Spleen (tissue), 13 donors: ENCODE measurements around the gene ZNF207. TPM values are rescaled to one million over a fixed set of nuclear protein-coding genes. Genes with fewer than 3 reads are reported as not detected.
A peak's percentile ranks its signal among the peaks of the same experiment; 100 is the strongest.

Experiments used
- DNase-seq: peaks from one replicate; pipeline ENCODE4 v3.0.0-alpha.2; 2020
- H3K27ac ChIP-seq, 8 donors: fragments of 200-600 bp; sonication (generic) in 7 of 8; 1 replicate in 4 of 8; 2 replicates in 4 of 8; pipeline versions ENCODE4 v1.5.0 to v1.8.0; 2016 to 2021; ENCODE audit warnings: inconsistent platforms in 4 of 8, mild to moderate bottlenecking in 4 of 8, moderate library complexity in 1 of 8
- H3K27me3 ChIP-seq, 7 donors: fragments of 200-600 bp; sonication (generic) in 6 of 7; replicated peaks in 1 of 7; 1 replicate in 4 of 7; 2 replicates in 3 of 7; pipeline versions ENCODE4 v1.5.0 to v1.8.0; 2016 to 2021; ENCODE audit warnings: inconsistent platforms in 3 of 7, mild to moderate bottlenecking in 1 of 7
- H3K36me3 ChIP-seq, 6 donors: fragments of 200-600 bp; sonication (generic) in 5 of 6; 1 replicate in 4 of 6; 2 replicates in 2 of 6; pipeline versions ENCODE4 v1.5.0 to v1.8.0; 2016 to 2021; ENCODE audit warnings: inconsistent platforms in 2 of 6
- H3K4me1 ChIP-seq, 6 donors: fragments of 200-600 bp; sonication (generic) in 5 of 6; 1 replicate in 3 of 6; 2 replicates in 3 of 6; pipeline versions ENCODE4 v1.5.0 to v1.8.0; 2016 to 2021; ENCODE audit warnings: inconsistent platforms in 3 of 6
- H3K4me3 ChIP-seq, 8 donors: fragments of 200-600 bp; sonication (generic) in 7 of 8; 1 replicate in 4 of 8; 2 replicates in 4 of 8; pipeline versions ENCODE4 v1.5.0 to v1.8.0; 2016 to 2021; ENCODE audit warnings: inconsistent platforms in 4 of 8, mild to moderate bottlenecking in 4 of 8, moderate library complexity in 2 of 8
- H3K9me3 ChIP-seq, 8 donors: fragments of 200-600 bp; sonication (generic) in 7 of 8; 1 replicate in 4 of 8; 2 replicates in 4 of 8; pipeline versions ENCODE4 v1.5.0 to v1.8.0; 2016 to 2021; ENCODE audit warnings: inconsistent platforms in 4 of 8
- POLR2A ChIP-seq, 3 donors: fragments of 450-650 bp; IDR thresholded peaks; one replicate each; pipeline ENCODE4 v1.5.1; 2017; ENCODE audit warnings: antibody characterized with exemption in 3 of 3, mild to moderate bottlenecking in 1 of 3
- POLR2AphosphoS5 ChIP-seq, 3 donors: sonication (generic); formaldehyde crosslinking; IDR thresholded peaks; one replicate each; pipeline ENCODE4 v1.5.1; 2017; ENCODE audit warnings: antibody characterized with exemption in 3 of 3
- WGBS, 5 donors: extraction: QIAGEN DNeasy Blood & Tissue Kit in 3 of 5; methylation state at CpG; one replicate each; pipeline versions ENCODE4 v1.1.5 to v1.1.7; 2013 to 2018; 5-methylcytosine and 5-hydroxymethylcytosine counted together
- intact Hi-C: fragments of 100-400 bp; cut with DNase I; formaldehyde crosslinking; loops from one replicate; pipeline ENCODE4 v1.15.0; 2023; ENCODE audit warnings: low total_unique reads
- long read RNA-seq, 2 donors: transcript quantifications; one replicate each; lab custom pipeline, GENCODE V29; 2026
- polyA plus RNA-seq, 3 donors: library from polyadenylated mRNA; stranded (reverse); fragments of 200-250 nt; gene quantifications; one replicate each; pipeline ENCODE4 v1.2.1, GENCODE V29; 2013
- total RNA-seq, 7 donors: library from RNA; depleted of rRNA in 3 of 7; stranded (reverse); fragments of >200 nt in 3 of 7; fragmentation: NEBNext Ultra II Directional in 4 of 7; extraction: Animal tissue kit (Norgen Biotek cat#: 25700) in 4 of 7; gene quantifications; one replicate each; pipeline versions ENCODE4 v1.1.0 to v1.2.1, GENCODE V29; 2016 to 2021
- TF ChIP-seq, protein P1 (sequence below), 11 experiments: fragments of 200-600 bp in 7 of 11; fragments of 450-650 bp in 4 of 11; sonication (generic) in 4 of 11; IDR thresholded peaks in 8 of 11; conservative IDR thresholded peaks in 3 of 11; 1 replicate in 7 of 11; 2 replicates in 4 of 11; pipeline versions ENCODE4 v1.4.0 to v1.8.0; 2016 to 2021; ENCODE audit warnings: antibody characterized with exemption in 11 of 11, inconsistent platforms in 4 of 11, mild to moderate bottlenecking in 1 of 11
- donor health status: healthy with polysubstance abuse.
- donor health status: DM: no; HTN: no; CAD: no; lungs with moderate emphysema.
- donor health status: DM: no; HTN: no; CAD: no.
- donor health status: Bipolar disorder and iron deficiency.
- donor health status: healthy.
- donor health status: DM: no; HTN: no; CAD: no.
- donor health status: DM: yes; HTN: yes; CAD: no.

The ZNF207 gene
- total RNA-seq (100 to 1,000 TPM; 187 to 300 (median 215) TPM), polyA plus RNA-seq (10 to 100 TPM; 38.9 to 58.0 (median 48.8) TPM)
- long read RNA-seq, donor 1, full-length matches to known transcripts = 51 of 73 reads
- long read RNA-seq, donor 1, partial matches to known transcripts = 22 of 73 reads
- long read RNA-seq, donor 1, other reads (novel, unspliced or antisense) = 0 of 73 reads
- long read RNA-seq, donor 2, full-length matches to known transcripts = 23 of 31 reads
- long read RNA-seq, donor 2, partial matches to known transcripts = 8 of 31 reads
- long read RNA-seq, donor 2, other reads (novel, unspliced or antisense) = 0 of 31 reads

DNA sequence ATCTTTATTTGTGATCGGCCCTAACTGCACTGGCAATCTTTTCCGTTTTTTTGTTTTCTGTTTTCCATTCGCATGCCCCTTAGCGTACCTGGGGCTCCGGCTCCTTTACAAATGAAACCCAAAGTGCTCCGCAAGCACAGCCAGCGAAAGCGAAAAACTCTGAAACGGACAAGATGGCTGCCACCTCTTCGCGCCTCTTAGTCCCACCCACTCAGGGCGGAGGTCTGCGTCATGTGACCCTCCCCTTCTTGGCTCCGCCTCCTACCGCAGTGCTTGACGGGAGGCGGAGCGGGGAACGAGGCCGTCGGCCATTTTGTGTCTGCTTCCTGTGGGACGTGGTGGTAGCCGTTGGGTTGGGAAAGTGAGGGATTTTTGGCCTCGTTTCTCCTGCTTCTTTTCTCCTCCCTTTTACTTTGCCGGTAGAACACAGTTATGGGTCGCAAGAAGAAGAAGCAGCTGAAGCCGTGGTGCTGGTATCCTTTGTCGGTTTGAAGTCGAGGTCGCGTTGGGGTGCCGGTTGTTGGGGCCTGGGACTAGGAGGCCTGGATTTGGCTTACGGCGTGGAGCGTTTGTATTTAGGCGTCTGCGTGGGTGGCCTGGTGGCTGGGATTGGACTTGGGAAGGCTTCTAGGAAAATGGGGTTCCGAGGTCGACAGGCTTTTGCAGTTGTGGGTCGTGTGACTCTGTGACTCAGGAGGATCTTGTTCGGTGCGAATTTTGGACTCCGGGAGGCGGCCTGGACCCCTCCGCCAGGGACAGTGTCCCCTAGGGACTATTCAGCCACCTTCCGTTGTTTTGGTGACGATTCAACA lies at the start of gene ZNF207:
Gene ZNF207, plus strand, starts transcription at position 304 of the 812 bp plus-strand sequence. Its CDS starts 129 bp downstream, at position 433.
- Histone ChIP-seq H3K4me1 (peaks cover 37 to 57% (median 49%) of the 10 kb centered on the region in 6 donors), H3K36me3 (peaks cover 0 to 35% (median 24%) of the 10 kb centered on the region in 6 donors), H3K27ac (peak within 1 kb of the TSS; percentile 78 to 99 (median 96)), H3K9me3 (no peaks in the 10 kb centered on the region), H3K27me3 (no peaks in the 10 kb centered on the region), H3K4me3 (peak within 1 kb of the TSS; percentile 62 to 99 (median 92))
- intact Hi-C loops = no loop called here
- WGBS, 5 donors = 0 to 1% (median 0%) methylated on average over 39 to 47 of the region's 47 CpGs
- TF ChIP-seq POLR2A (IDR thresholded peaks at IDR 0.05) (peak; percentile 8 to 57 (median 42)), POLR2AphosphoS5 (IDR thresholded peaks at IDR 0.05) (peak; percentile 95 to 97 (median 96))
- TF ChIP-seq, protein P1, sequence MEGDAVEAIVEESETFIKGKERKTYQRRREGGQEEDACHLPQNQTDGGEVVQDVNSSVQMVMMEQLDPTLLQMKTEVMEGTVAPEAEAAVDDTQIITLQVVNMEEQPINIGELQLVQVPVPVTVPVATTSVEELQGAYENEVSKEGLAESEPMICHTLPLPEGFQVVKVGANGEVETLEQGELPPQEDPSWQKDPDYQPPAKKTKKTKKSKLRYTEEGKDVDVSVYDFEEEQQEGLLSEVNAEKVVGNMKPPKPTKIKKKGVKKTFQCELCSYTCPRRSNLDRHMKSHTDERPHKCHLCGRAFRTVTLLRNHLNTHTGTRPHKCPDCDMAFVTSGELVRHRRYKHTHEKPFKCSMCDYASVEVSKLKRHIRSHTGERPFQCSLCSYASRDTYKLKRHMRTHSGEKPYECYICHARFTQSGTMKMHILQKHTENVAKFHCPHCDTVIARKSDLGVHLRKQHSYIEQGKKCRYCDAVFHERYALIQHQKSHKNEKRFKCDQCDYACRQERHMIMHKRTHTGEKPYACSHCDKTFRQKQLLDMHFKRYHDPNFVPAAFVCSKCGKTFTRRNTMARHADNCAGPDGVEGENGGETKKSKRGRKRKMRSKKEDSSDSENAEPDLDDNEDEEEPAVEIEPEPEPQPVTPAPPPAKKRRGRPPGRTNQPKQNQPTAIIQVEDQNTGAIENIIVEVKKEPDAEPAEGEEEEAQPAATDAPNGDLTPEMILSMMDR (IDR thresholded peaks at IDR 0.05 in 8 of 11, conservative IDR thresholded peaks at IDR 0.05 in 3 of 11) = peak in 3 of 11 experiments; percentile 4 to 28 (median 17)
- DNase-seq = peak; percentile 97

DNA sequence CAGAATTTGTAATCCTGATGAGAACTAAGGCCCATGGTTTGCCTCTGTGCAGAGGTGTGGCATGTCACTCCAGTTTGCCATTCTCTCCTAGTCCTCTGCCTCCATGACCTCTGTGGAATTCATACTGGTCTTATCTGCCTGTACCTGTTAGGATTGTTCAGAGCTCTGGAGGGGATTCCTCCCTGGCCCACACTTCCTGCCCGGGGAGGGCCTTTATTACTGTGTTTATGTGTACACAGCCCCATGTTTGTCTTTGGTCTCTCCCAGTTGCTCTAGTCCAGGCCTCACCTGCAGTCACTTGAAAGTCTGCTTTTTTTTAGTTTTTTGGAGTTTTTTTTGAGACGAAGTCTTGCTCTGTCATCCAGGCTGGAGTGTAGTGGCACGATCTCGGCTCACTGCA lies 47.9 kb upstream of the ZNF207 start:
- Histone ChIP-seq H3K4me1 (no peaks in the 10 kb centered on the region), H3K9me3 (no peaks in the 10 kb centered on the region), H3K36me3 (no peaks in the 10 kb centered on the region), H3K27ac (no peak overlapping the region), H3K27me3 (no peaks in the 10 kb centered on the region), H3K4me3 (no peak overlapping the region)
- 89 to 91% (median 90%) methylated on average over 4 of the region's 4 CpGs for WGBS, 5 donors
- TF ChIP-seq POLR2A (IDR thresholded peaks at IDR 0.05) = no peak
- TF ChIP-seq, protein P1 (IDR thresholded peaks at IDR 0.05 in 8 of 11, conservative IDR thresholded peaks at IDR 0.05 in 3 of 11) = no peak
- no peak for TF ChIP-seq POLR2AphosphoS5 (IDR thresholded peaks at IDR 0.05)
- DNase-seq = no peak
- intact Hi-C loops = no loop called here

DNA sequence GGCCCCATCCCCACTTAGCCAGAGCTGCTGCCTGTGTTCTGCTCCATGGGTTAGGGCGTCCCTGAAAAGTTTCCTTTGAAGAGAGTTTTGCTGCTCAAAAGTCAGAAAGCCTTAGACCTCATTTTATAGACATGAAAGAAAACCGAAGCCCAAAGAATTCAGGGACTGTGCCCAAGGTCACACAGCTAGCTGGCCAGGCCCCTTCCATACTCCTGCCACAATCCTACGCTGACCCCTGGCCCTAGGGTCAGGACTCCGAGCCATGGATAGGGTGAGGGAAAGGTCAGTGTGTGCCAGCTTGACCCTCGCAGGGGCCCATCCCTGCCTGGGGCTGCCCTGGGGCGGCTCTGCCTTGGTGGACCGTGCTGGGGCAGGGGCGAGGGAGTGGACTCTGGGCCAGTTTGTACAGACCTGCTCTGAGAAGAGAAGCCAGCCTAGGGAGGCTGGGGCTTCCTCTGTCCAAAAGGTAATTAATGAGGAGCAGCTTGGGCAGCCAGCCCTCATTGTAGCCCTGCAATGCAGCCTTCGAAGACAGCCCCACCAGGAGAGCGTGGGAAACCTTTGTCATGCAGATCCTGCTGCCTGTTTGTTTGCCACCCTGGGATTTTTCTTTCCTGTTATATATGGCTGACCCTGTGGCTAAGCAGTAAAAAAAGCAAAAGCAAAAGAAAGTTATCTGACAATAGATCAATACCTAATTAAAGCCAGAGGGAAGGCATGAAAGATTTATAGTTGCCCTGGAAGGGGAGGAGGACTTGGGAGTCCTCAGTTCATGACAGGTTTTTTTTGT lies 46.9 kb upstream of the ZNF207 start:
- 89 to 95% (median 91%) methylated on average over 9 to 10 of the region's 10 CpGs for WGBS, 5 donors
- Histone ChIP-seq H3K27ac (no peak overlapping the region), H3K36me3 (no peaks in the 10 kb centered on the region), H3K27me3 (no peaks in the 10 kb centered on the region), H3K9me3 (no peaks in the 10 kb centered on the region), H3K4me3 (no peak overlapping the region), H3K4me1 (no peaks in the 10 kb centered on the region)
- no peak for DNase-seq
- no peak for TF ChIP-seq POLR2AphosphoS5 (IDR thresholded peaks at IDR 0.05)
- no peak for TF ChIP-seq POLR2A (IDR thresholded peaks at IDR 0.05)
- TF ChIP-seq, protein P1 (IDR thresholded peaks at IDR 0.05 in 8 of 11, conservative IDR thresholded peaks at IDR 0.05 in 3 of 11) = no peak
- intact Hi-C loops = no loop called here
